Fibroblast of pulmonary artery (primary cell): ENCODE data around the gene IL36B.

Source experiments
- DNase-seq: peaks from one replicate; pipeline ENCODE4 v3.0.0-alpha.2; 2010; ENCODE audit warnings: low read depth
- H3K4me3 ChIP-seq: replicated peaks from 2 replicates; pipeline ENCODE4 v1.5.1; 2011; ENCODE audit warnings: low read depth, mild to moderate bottlenecking, control low read depth, low read length, moderate library complexity
- TF ChIP-seq, protein P1 (sequence below): IDR thresholded peaks from 2 replicates; pipeline ENCODE4 v1.5.1; 2011; ENCODE audit warnings: mild to moderate bottlenecking, control low read depth, low read length, inconsistent platforms; ENCODE audit errors: missing control alignments

Gene IL36B

DNA sequence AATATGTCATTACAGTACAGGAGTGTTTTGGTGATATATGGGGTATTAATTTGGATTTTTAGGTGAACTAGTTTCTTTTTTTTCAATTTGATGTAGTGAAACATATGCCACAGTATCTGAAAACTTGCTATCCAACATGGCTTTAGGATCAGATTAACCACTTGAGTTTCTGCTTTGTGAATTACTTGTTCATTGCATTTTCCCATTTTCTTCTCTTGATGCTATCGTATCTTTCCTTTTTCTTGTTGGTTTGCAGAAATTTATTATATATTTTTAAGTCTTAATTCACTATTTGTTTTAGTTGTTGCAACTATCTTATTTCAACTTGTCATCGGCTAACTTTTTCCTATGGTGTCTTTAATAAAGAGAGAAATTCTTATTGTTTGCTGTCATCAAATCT is 38.6 kb downstream of the IL36B start:
- TF ChIP-seq, protein P1, sequence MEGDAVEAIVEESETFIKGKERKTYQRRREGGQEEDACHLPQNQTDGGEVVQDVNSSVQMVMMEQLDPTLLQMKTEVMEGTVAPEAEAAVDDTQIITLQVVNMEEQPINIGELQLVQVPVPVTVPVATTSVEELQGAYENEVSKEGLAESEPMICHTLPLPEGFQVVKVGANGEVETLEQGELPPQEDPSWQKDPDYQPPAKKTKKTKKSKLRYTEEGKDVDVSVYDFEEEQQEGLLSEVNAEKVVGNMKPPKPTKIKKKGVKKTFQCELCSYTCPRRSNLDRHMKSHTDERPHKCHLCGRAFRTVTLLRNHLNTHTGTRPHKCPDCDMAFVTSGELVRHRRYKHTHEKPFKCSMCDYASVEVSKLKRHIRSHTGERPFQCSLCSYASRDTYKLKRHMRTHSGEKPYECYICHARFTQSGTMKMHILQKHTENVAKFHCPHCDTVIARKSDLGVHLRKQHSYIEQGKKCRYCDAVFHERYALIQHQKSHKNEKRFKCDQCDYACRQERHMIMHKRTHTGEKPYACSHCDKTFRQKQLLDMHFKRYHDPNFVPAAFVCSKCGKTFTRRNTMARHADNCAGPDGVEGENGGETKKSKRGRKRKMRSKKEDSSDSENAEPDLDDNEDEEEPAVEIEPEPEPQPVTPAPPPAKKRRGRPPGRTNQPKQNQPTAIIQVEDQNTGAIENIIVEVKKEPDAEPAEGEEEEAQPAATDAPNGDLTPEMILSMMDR: no peak
- no peak overlapping the region for H3K4me3 ChIP-seq
- DNase-seq: no peak

DNA sequence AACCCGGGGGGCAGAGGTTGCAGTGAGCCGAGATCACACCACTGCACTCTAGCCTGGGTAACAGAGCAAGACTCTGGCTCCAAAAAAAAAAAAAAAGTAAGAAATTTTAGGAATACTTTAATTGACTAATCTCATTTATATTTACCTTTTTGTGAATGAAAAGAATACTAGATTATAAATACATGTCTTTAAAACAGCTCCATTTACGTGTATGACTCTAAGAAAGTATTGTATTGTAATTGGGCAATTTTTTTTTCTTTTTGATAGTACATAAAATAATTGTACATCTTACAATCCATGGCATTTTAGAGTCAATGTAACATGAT is 39.4 kb downstream of the IL36B start:
- H3K4me3 ChIP-seq: no peak overlapping the region
- TF ChIP-seq, protein P1: no peak

DNA sequence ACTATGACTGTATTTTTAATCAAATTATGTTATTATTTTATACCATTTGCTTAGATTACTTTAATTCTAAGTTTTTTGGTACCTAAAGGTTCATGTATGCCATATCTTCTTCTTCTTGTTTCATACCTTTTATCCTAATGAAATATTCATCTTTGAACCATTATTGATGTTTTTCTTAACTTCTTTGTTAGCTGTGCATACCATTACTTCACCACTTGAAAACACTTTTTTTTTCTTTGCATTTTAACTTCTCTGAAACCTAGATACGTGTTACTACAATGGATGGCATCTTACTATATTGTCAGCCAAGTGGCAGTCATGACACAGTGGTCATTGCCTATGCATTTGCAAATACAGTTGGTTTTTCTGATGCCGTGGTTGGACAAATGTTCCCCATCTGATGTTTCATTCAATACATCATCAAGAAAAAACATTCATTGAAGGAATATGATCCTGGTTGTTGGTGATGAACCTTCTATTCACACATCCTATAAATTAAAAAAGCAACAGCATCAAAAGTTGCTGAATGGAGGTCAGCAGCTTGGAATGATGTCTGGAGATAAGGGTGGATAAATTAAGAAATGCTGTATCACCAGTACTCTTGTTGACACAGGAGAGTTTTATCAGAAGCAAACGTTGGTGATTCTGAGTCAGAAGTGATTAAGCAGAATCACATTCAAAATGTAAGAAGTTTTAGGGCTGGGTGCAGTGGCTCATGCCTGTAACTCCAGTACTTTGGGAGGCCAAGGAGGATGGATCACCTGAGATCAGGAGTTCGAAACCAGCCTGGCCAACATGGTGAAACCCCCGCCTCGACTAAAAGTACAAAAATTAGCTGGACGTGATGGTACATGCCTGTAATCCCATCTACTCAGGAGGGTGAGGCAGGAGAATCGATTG is 40.0 kb downstream of the IL36B start:
- peak; percentile 18 for DNase-seq
- H3K4me3 ChIP-seq: no peak overlapping the region
- TF ChIP-seq, protein P1: no peak

More for the DNA sequence above, 39.4 kb downstream of the IL36B start:
- no peak for DNase-seq

DNA sequence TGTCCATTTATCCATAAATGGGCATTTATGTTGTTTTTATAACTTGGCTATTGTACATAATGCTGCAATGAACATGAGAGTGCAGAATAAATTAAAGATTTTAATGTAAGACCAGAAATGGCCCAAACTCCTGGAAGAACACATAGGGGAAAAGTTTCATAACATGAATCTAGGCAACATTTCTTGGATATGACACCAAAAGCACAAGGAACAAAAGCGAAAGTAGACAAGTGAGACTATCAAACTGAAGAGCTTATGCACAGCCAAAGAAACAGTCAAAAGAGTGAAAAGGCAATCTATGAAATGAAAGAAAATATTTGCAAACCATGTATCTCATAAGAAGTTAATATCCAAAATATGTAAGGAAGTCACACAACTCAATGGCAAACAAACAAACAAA is 41.6 kb downstream of the IL36B start:
- no peak for DNase-seq
- TF ChIP-seq, protein P1: no peak
- no peak overlapping the region for H3K4me3 ChIP-seq

DNA sequence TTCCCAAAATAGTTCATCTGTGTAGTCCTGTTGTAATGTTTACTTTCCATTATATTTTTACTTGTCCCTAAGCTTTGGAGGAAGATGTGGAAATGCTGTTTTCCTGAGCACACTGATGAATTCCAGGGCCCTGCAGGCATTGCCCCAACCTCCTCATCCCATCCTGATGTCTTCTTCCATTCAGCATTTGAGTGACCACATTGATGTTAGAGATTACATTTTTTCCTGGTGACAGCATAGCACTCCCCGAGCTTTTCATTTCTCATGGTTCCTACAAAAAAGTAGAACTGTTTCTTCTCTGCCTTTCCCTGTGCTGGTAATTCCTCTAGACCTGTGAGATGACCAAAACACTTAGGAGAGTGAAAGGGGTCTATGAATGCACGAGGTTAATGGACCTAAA is 42.6 kb downstream of the IL36B start:
- no peak for DNase-seq
- no peak overlapping the region for H3K4me3 ChIP-seq

DNA sequence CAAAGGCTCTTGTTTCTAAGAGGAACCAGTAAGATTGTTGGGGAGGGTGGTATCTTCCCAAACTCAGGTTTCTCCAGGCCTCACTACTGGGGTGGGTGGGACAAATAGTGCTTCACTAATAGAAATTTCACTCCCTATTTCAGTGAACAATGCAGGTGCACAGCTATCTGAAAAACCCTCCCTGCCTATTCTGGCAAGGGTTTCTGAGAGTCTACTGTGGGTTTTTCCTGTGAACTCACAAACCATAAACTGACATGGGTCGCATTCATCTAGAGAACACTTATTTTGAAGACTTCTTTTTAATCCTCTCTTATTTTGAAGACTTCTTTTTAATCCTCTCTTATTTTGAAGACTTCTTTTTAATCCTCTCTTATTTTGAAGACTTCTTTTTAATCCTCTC is 43.0 kb downstream of the IL36B start:
- no peak overlapping the region for H3K4me3 ChIP-seq
- no peak for DNase-seq
- TF ChIP-seq, protein P1: no peak

More for the DNA sequence above, 42.6 kb downstream of the IL36B start:
- TF ChIP-seq, protein P1: no peak

DNA sequence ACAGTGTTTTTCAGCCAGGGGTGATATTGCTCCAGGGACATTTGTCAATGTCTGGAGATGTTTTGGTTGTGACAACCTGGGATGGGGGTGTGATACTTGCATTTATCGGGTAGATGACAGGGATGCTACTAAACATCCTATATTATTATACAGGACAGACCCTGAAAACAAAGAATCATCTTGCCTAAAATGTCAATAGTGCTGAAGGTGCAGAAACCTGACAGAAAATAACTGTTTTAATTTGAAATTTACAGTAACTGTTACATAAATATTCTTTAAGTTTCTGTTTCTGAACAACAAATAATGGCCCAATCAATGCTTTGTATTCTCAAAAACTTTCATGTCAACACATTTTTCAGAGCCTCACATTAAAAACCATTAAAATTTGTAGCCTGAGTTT is 45.4 kb downstream of the IL36B start:
- no peak for DNase-seq
- no peak overlapping the region for H3K4me3 ChIP-seq
- TF ChIP-seq, protein P1: no peak
